ENCODE data around the gene PKP1.

Gene PKP1

GRCh38 chr1:201347498-201348210, 64.3 kb downstream of the PKP1 start:
- Histone ChIP-seq H3K4me2 (ENCODE audit: low read length) (no peak overlapping the region), H3K4me1 (ENCODE audit: insufficient read depth, low read length, severe bottlenecking) (no peaks in the 10 kb centered on the region), H3K79me2 (ENCODE audit: insufficient read depth, low read length) (no peaks in the 10 kb centered on the region), H3F3A (ENCODE audit: insufficient read depth, low read length) (no peaks in the 10 kb centered on the region), H2AFZ (ENCODE audit: low read length) (no peak overlapping the region), H3K9me2 (ENCODE audit: low read depth, low read length) (no peaks in the 10 kb centered on the region), H3K27me3 (ENCODE audit: insufficient read depth, low read length) (peaks cover 4% of the 10 kb centered on the region; the same call in 1 of the 2 replicates), H3K9me3 (ENCODE audit: low read length) (no peaks in the 10 kb centered on the region), H4K20me1 (ENCODE audit: insufficient read depth, low read length) (no peaks in the 10 kb centered on the region), H3K36me3 (ENCODE audit: insufficient read depth, low read length) (no peaks in the 10 kb centered on the region), H3K9ac (ENCODE audit: low read length) (no peak overlapping the region), H3K27ac (ENCODE audit: low read depth, low read length, poor library complexity, severe bottlenecking) (no peak overlapping the region), H3K4me3 (ENCODE audit: low read depth, low read length, poor library complexity, severe bottlenecking) (no peak overlapping the region)
- TF ChIP-seq EZH2 (IDR thresholded peaks at IDR 0.05; ENCODE audit: borderline replicate concordance, low read length): no peak
- TF ChIP-seq CTCF (IDR thresholded peaks at IDR 0.05; ENCODE audit: low read length): no peak

- H3K9me3 ChIP-seq (ENCODE audit: low read length): no peaks in the 10 kb centered on the region
- H3F3A ChIP-seq (ENCODE audit: insufficient read depth, low read length): no peaks in the 10 kb centered on the region
- no peak overlapping the region for H3K27ac ChIP-seq (ENCODE audit: low read depth, low read length, poor library complexity, severe bottlenecking)
- no peak overlapping the region for H3K4me3 ChIP-seq (ENCODE audit: low read depth, low read length, poor library complexity, severe bottlenecking)
- H3K36me3 ChIP-seq (ENCODE audit: insufficient read depth, low read length): no peaks in the 10 kb centered on the region
- no peak overlapping the region for H2AFZ ChIP-seq (ENCODE audit: low read length)
- no peaks in the 10 kb centered on the region for H3K27me3 ChIP-seq (ENCODE audit: insufficient read depth, low read length)
- H3K9ac ChIP-seq (ENCODE audit: low read length): no peak overlapping the region
- TF ChIP-seq EZH2 (IDR thresholded peaks at IDR 0.05; ENCODE audit: borderline replicate concordance, low read length) (no peak), CTCF (IDR thresholded peaks at IDR 0.05; ENCODE audit: low read length) (peak; percentile 46)
- no peaks in the 10 kb centered on the region for H3K4me1 ChIP-seq (ENCODE audit: insufficient read depth, low read length, severe bottlenecking)
- H3K4me2 ChIP-seq (ENCODE audit: low read length): no peak overlapping the region
- no peaks in the 10 kb centered on the region for H4K20me1 ChIP-seq (ENCODE audit: insufficient read depth, low read length)
- H3K79me2 ChIP-seq (ENCODE audit: insufficient read depth, low read length): no peaks in the 10 kb centered on the region
- no peaks in the 10 kb centered on the region for H3K9me2 ChIP-seq (ENCODE audit: low read depth, low read length)
Measured at GRCh38 chr1:201348211-201348566, 64.9 kb downstream of the PKP1 start.

DNA sequence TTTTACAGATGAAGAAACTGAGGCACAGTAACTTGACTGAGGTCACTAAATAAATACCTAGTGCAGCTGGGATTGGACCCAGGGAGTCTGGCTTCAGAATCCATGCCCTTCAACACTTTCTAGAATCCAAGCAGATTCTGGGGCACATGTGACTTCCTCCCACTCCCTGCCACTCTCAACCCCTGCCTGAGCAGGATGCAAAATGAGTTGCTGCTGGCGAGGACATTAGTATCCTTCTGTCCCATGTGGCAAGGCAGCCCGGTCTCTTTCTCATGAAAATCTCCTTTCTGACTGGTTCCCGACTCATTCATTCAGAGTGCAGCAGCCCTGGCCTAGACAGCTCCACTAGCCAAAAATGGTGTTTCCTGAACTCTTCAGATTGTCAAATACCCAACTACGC, 65.8 kb downstream of the PKP1 start:
- no peaks in the 10 kb centered on the region for H4K20me1 ChIP-seq (ENCODE audit: insufficient read depth, low read length)
- no peak overlapping the region for H3K4me2 ChIP-seq (ENCODE audit: low read length)
- H3K9me3 ChIP-seq (ENCODE audit: low read length): no peaks in the 10 kb centered on the region
- no peak overlapping the region for H3K9ac ChIP-seq (ENCODE audit: low read length)
- no peaks in the 10 kb centered on the region for H3K79me2 ChIP-seq (ENCODE audit: insufficient read depth, low read length)
- no peak overlapping the region for H3K27ac ChIP-seq (ENCODE audit: low read depth, low read length, poor library complexity, severe bottlenecking)
- H3K36me3 ChIP-seq (ENCODE audit: insufficient read depth, low read length): no peaks in the 10 kb centered on the region
- no peak overlapping the region for H2AFZ ChIP-seq (ENCODE audit: low read length)
- H3K27me3 ChIP-seq (ENCODE audit: insufficient read depth, low read length): no peaks in the 10 kb centered on the region
- no peaks in the 10 kb centered on the region for H3K4me1 ChIP-seq (ENCODE audit: insufficient read depth, low read length, severe bottlenecking)
- no peaks in the 10 kb centered on the region for H3K9me2 ChIP-seq (ENCODE audit: low read depth, low read length)
- no peak overlapping the region for H3K4me3 ChIP-seq (ENCODE audit: low read depth, low read length, poor library complexity, severe bottlenecking)
- no peak for TF ChIP-seq CTCF (IDR thresholded peaks at IDR 0.05; ENCODE audit: low read length)
- TF ChIP-seq EZH2 (IDR thresholded peaks at IDR 0.05; ENCODE audit: borderline replicate concordance, low read length): no peak
- no peaks in the 10 kb centered on the region for H3F3A ChIP-seq (ENCODE audit: insufficient read depth, low read length)
